Endothelial cell (in vitro differentiated cells): ENCODE data around the gene KLC3. TPM values are rescaled to one million over a fixed set of nuclear protein-coding genes. Genes with fewer than 3 reads are reported as not detected.
"Not testable (repeated sequence)": the region's sequence is repeated elsewhere in the genome, so short reads cannot be mapped to it uniquely, and the experiment has no call there.

Experiments
- DNase-seq: peaks from one replicate; pipeline ENCODE4 v3.0.0; 2021; ENCODE audit warnings: low spot score
- H3K27ac Mint-ChIP-seq: one replicate; pipeline ENCODE4 v1.8.0; 2021; ENCODE audit warnings: mixed read lengths, inconsistent platforms; ENCODE audit not compliant: unreplicated experiment
- H3K27me3 Mint-ChIP-seq: one replicate; pipeline ENCODE4 v1.8.0; 2021; ENCODE audit warnings: mild to moderate bottlenecking, moderate library complexity, mixed read lengths, inconsistent platforms; ENCODE audit not compliant: unreplicated experiment
- H3K36me3 Mint-ChIP-seq: one replicate; pipeline ENCODE4 v1.8.0; 2021; ENCODE audit warnings: mild to moderate bottlenecking, low read depth, mixed read lengths, inconsistent platforms; ENCODE audit not compliant: unreplicated experiment
- H3K4me1 Mint-ChIP-seq: one replicate; pipeline ENCODE4 v1.8.0; 2021; ENCODE audit warnings: mild to moderate bottlenecking, mixed read lengths, inconsistent platforms; ENCODE audit not compliant: unreplicated experiment
- H3K4me3 Mint-ChIP-seq: one replicate; pipeline ENCODE4 v1.8.0; 2021; ENCODE audit warnings: mild to moderate bottlenecking, mixed read lengths, inconsistent platforms; ENCODE audit not compliant: unreplicated experiment
- H3K9me3 Mint-ChIP-seq: one replicate; pipeline ENCODE4 v1.8.0; 2021; ENCODE audit warnings: mixed read lengths, inconsistent platforms; ENCODE audit not compliant: unreplicated experiment
- total RNA-seq: library from RNA; stranded (reverse); fragmentation: NEBNext Ultra II Directional; extraction: Animal tissue kit (Norgen Biotek cat#: 25700); gene quantifications from one replicate; pipeline ENCODE4 v1.2.1, GENCODE V29; 2021; ENCODE audit not compliant: unreplicated experiment
- TF ChIP-seq, protein P1 (sequence below): fragments of 200-600 bp; sonication (generic); IDR thresholded peaks from one replicate; pipeline ENCODE4 v1.5.0; 2021; ENCODE audit warnings: antibody characterized with exemption; ENCODE audit not compliant: unreplicated experiment

The KLC3 gene
- total RNA-seq, 1 donor from 2014 or later: 0.44 TPM

DNA sequence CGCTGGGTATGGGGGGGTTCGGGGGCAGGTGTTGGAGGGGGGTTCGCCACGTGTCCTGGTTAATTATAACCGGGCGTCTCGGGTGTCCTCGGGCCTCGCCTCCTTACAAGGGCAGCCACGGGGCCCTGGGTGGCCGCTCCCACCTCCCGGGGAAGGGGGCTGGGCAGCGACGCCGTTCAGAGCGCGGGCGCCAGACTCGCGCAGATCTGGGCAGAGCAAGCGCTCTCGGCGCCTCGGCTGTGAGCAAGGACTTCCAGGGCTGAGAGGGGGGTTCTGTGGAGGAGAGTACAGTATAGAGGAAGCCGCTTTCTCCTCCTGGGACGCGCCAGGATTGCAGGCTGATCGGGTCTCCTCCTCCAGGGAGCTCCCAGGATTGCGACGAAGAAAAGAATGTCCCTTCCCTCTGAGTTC, 16.9 kb upstream of the KLC3 start:
- no peak overlapping the region for H3K27ac Mint-ChIP-seq
- no peak overlapping the region for H3K4me3 Mint-ChIP-seq
- no peaks in the 10 kb centered on the region for H3K4me1 Mint-ChIP-seq
- H3K36me3 Mint-ChIP-seq: no peaks in the 10 kb centered on the region
- H3K27me3 Mint-ChIP-seq: peaks cover 11% of the 10 kb centered on the region
- TF ChIP-seq, protein P1, sequence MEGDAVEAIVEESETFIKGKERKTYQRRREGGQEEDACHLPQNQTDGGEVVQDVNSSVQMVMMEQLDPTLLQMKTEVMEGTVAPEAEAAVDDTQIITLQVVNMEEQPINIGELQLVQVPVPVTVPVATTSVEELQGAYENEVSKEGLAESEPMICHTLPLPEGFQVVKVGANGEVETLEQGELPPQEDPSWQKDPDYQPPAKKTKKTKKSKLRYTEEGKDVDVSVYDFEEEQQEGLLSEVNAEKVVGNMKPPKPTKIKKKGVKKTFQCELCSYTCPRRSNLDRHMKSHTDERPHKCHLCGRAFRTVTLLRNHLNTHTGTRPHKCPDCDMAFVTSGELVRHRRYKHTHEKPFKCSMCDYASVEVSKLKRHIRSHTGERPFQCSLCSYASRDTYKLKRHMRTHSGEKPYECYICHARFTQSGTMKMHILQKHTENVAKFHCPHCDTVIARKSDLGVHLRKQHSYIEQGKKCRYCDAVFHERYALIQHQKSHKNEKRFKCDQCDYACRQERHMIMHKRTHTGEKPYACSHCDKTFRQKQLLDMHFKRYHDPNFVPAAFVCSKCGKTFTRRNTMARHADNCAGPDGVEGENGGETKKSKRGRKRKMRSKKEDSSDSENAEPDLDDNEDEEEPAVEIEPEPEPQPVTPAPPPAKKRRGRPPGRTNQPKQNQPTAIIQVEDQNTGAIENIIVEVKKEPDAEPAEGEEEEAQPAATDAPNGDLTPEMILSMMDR: no peak
- H3K9me3 Mint-ChIP-seq: no peaks in the 10 kb centered on the region
- DNase-seq: no peak

DNA sequence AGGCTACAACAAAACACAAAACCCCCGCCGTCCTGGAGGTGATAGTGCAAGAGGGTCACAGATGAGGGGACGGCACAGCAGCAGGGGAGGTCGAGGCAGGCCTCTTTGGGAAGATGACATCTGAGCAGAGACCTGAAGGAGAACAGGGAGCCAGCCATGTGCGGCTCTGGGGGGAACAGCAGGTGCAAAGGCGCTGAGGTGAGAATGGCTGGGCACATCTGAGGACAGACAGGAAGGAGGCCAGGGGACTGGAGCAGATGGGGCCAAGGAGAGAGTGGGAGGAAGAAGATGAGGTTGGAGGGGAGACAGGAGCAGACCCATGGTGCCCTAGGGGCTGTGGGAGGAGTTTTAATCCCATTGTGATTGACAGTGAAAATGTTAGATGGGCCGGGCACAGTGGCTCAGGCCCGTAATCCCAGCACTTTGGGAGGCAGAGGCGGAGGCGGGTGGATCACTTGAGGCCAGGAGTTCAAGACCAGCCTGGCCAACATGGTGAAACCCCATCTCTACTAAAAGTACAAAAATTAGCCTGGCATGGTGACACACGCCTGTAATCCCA, 16.1 kb upstream of the KLC3 start:
- Mint-ChIP-seq H3K9me3 (no peaks in the 10 kb centered on the region), H3K36me3 (no peaks in the 10 kb centered on the region), H3K27ac (no peak overlapping the region), H3K4me3 (no peak overlapping the region), H3K27me3 (peaks cover 11% of the 10 kb centered on the region), H3K4me1 (no peaks in the 10 kb centered on the region)
- no peak for DNase-seq
- TF ChIP-seq, protein P1: no peak

DNA sequence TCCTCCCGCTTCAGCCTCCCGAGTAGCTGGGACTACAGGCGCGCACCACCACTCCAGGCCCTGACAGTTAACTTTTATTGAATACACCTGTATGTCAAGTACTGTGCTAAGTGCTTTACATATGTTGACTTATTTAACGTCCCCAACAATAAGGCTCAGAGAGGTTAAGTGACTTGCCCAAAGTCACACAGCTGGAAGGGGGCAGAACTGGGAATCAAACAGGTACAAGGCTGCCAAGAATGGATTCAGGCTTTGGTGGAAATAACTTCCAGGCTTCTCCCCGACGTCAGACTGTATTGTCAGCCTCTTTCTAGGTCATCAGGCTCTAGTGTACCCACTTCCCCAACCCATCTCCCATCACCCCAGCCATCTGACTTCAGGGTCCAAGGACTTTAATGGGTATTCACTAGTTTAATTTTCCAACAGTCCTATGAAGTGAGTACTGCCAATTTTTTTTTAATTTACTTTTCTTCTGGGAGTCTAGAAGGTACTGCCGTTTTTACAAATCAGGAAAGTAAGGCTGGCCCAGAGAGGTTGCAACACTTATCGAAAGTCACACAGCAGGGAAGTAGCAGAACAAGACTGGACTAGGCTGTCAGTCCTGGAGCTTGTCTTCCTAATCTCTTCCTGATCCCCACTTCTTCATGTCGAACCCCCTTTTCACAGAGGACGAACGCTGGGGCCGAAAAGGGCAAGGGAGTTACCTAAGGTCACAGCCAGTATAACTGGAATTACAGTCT, 13.0 kb upstream of the KLC3 start:
- Mint-ChIP-seq H3K36me3 (no peaks in the 10 kb centered on the region), H3K27me3 (peaks cover 11% of the 10 kb centered on the region), H3K9me3 (no peaks in the 10 kb centered on the region), H3K4me3 (no peak overlapping the region), H3K27ac (no peak overlapping the region), H3K4me1 (no peaks in the 10 kb centered on the region)
- DNase-seq: no peak
- TF ChIP-seq, protein P1: no peak

DNA sequence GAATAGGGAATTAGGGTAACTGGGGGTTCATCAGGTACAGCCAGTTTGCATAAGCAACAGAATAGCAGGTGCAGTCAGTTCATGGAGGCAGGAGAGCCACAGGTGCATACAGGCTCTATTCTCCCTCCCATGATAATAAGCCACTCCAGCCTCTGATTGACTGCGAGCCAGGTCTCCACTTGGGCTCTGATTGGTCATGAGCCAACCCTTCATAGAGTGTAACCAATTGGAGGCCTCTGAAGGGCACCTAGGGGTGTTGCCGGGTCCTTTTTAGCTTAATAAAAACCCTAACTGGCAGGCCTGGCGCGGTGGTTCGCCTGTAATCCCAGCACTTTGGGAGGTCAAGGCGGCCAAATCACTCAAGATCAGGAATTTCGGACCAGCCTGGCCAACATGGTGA, 9.1 kb upstream of the KLC3 start:
- no peak overlapping the region for H3K27ac Mint-ChIP-seq
- H3K9me3 Mint-ChIP-seq: no peaks in the 10 kb centered on the region
- H3K36me3 Mint-ChIP-seq: no peaks in the 10 kb centered on the region
- no peak overlapping the region for H3K4me3 Mint-ChIP-seq
- H3K27me3 Mint-ChIP-seq: peaks cover 4% of the 10 kb centered on the region
- no peak for DNase-seq
- no peaks in the 10 kb centered on the region for H3K4me1 Mint-ChIP-seq
- TF ChIP-seq, protein P1: no peak

DNA sequence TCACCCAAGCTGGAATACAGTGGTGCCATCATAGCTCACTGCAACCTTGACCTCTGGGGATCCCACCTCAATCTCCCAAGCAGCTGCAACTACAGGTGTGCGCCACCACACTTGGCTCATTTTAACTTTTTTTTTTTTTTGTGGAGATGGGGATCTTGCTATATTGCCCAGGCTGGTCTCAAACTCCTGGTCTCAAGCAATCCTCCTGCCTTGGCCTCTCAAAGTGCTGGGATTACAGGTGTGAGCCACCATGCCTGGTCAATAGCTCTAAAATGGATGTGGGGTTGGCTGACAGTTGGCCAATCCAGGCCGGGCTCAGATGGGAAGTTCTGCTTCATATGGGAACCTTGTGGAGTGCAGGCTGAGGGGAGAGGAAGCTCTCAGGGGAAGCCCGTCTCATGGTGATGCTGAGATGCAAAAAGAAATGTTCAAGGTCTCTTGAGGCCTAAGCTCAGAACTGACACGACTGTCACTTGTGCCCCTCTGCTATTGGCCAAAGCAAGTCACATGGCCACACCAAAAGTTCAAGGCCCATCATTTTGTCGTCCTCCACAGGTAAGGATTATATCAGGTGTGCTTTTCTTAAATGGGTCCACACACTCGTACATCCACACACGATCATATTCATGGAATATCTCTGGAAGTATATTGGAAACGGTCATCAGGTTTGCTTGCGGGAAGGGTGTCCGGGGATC, 6.8 kb upstream of the KLC3 start:
- H3K9me3 Mint-ChIP-seq: no peaks in the 10 kb centered on the region
- TF ChIP-seq, protein P1: no peak
- no peaks in the 10 kb centered on the region for H3K4me1 Mint-ChIP-seq
- peaks cover 2% of the 10 kb centered on the region for H3K27me3 Mint-ChIP-seq
- no peak overlapping the region for H3K27ac Mint-ChIP-seq
- H3K36me3 Mint-ChIP-seq: no peaks in the 10 kb centered on the region
- DNase-seq: no peak
- H3K4me3 Mint-ChIP-seq: no peak overlapping the region

DNA sequence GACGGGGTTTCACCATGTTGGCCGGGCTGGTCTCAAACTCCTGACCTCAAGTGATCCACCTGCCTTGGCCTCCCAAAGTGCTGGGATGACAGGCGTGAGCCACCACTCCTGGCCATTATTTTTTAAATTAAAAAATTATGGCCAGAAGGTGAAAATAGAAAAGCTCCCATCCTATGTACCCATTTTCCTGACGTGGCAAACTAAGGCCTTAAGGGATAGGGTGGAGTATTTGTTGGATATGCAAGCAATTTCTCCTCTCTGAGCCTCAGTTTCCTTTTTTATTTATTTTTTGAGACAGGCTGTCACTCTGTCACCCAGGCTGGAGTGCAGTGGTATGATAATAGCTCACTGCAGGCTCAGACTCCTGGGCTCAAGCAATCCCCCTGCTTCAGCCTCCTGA, 5.7 kb upstream of the KLC3 start:
- not testable (repeated sequence) for H3K36me3 Mint-ChIP-seq, H3K4me1 Mint-ChIP-seq, H3K9me3 Mint-ChIP-seq, H3K27ac Mint-ChIP-seq, H3K4me3 Mint-ChIP-seq, DNase-seq, H3K27me3 Mint-ChIP-seq
